Activated CD4-positive, CD25-positive, alpha-beta regulatory T cell treated with anti-CD3 and anti-CD28 coated beads, Interleukin-2, amount 50 U/mL, for 24 hours (primary cell): Measurements from ENCODE around the gene TNS1.

ENCODE experiments used
- ATAC-seq, 2 donors: fragments of 150-1000 bp; cut with Tn5 transposase; one replicate each; pipeline ENCODE4 v1.10.0; 2021; ENCODE audit warnings: mild to moderate bottlenecking in 1 of 2, moderate library complexity in 1 of 2

The TNS1 gene

GRCh38 chr2:217928324-217929181 lies 74.2 kb downstream of the TNS1 start:
- no peak for ATAC-seq

- no peak for ATAC-seq
These were observed 75.0 kb downstream of the TNS1 start for GRCh38 chr2:217927601-217928323.

- ATAC-seq: no peak
These were observed 76.0 kb downstream of the TNS1 start for GRCh38 chr2:217926801-217927200.

GRCh38 chr2:217924346-217924901 lies 78.4 kb downstream of the TNS1 start:
- ATAC-seq: no peak

- no peak for ATAC-seq
These were observed 79.6 kb downstream of the TNS1 start for GRCh38 chr2:217923007-217923686.

GRCh38 chr2:217922101-217923006 lies 80.4 kb downstream of the TNS1 start:
- no peak for ATAC-seq

- no peak for ATAC-seq
These were observed 81.8 kb downstream of the TNS1 start for GRCh38 chr2:217920879-217921603.

GRCh38 chr2:217919781-217920351 lies 82.9 kb downstream of the TNS1 start:
- no peak for ATAC-seq

- ATAC-seq: no peak
These were observed 83.6 kb downstream of the TNS1 start for GRCh38 chr2:217919204-217919603.

- no peak for ATAC-seq
These were observed 84.3 kb downstream of the TNS1 start for GRCh38 chr2:217918308-217919024.

GRCh38 chr2:217916504-217917254 lies 86.1 kb downstream of the TNS1 start:
- ATAC-seq: no peak

GRCh38 chr2:217915706-217916105 lies 87.1 kb downstream of the TNS1 start:
- no peak for ATAC-seq

- no peak for ATAC-seq
These were observed 87.9 kb downstream of the TNS1 start for GRCh38 chr2:217914878-217915277.

- ATAC-seq: no peak
These were observed 88.7 kb downstream of the TNS1 start for GRCh38 chr2:217914078-217914477.

GRCh38 chr2:217913436-217913835 lies 89.4 kb downstream of the TNS1 start:
- ATAC-seq: no peak

- no peak for ATAC-seq
These were observed 90.4 kb downstream of the TNS1 start for GRCh38 chr2:217912098-217913024.

- ATAC-seq: no peak
These were observed 91.3 kb downstream of the TNS1 start for GRCh38 chr2:217911283-217912097.

- no peak for ATAC-seq
These were observed 92.0 kb downstream of the TNS1 start for GRCh38 chr2:217910875-217911212.
